GM18520 (cell line): ENCODE results near the gene ICAM1.
"Not testable (repeated sequence)": the region's sequence is repeated elsewhere in the genome, so short reads cannot be mapped to it uniquely, and the experiment has no call there.

Source experiments
- ATAC-seq: cut with Tn5 transposase; IDR thresholded peaks from one replicate; pipeline ENCODE4 v1.9.1; 2021; ENCODE audit not compliant: unreplicated experiment

Gene ICAM1, protein sequence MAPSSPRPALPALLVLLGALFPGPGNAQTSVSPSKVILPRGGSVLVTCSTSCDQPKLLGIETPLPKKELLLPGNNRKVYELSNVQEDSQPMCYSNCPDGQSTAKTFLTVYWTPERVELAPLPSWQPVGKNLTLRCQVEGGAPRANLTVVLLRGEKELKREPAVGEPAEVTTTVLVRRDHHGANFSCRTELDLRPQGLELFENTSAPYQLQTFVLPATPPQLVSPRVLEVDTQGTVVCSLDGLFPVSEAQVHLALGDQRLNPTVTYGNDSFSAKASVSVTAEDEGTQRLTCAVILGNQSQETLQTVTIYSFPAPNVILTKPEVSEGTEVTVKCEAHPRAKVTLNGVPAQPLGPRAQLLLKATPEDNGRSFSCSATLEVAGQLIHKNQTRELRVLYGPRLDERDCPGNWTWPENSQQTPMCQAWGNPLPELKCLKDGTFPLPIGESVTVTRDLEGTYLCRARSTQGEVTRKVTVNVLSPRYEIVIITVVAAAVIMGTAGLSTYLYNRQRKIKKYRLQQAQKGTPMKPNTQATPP

DNA sequence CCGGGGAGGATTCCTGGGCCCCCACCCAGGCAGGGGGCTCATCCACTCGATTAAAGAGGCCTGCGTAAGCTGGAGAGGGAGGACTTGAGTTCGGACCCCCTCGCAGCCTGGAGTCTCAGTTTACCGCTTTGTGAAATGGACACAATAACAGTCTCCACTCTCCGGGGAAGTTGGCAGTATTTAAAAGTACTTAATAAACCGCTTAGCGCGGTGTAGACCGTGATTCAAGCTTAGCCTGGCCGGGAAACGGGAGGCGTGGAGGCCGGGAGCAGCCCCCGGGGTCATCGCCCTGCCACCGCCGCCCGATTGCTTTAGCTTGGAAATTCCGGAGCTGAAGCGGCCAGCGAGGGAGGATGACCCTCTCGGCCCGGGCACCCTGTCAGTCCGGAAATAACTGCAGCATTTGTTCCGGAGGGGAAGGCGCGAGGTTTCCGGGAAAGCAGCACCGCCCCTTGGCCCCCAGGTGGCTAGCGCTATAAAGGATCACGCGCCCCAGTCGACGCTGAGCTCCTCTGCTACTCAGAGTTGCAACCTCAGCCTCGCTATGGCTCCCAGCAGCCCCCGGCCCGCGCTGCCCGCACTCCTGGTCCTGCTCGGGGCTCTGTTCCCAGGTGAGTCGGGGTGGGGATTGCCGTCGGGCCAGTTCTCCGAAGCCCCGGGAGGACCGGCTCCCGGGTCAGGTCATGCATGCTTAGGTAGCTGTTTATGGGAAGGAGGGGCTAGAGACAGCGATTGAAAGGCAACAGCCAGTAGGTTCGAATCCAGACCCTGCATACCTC is at the start of gene ICAM1:
Gene ICAM1 (plus strand): TSS at position 505 of the 779 bp plus-strand sequence. CDS start 40 bp downstream, at position 545.
- ATAC-seq, result peak; percentile 35

DNA sequence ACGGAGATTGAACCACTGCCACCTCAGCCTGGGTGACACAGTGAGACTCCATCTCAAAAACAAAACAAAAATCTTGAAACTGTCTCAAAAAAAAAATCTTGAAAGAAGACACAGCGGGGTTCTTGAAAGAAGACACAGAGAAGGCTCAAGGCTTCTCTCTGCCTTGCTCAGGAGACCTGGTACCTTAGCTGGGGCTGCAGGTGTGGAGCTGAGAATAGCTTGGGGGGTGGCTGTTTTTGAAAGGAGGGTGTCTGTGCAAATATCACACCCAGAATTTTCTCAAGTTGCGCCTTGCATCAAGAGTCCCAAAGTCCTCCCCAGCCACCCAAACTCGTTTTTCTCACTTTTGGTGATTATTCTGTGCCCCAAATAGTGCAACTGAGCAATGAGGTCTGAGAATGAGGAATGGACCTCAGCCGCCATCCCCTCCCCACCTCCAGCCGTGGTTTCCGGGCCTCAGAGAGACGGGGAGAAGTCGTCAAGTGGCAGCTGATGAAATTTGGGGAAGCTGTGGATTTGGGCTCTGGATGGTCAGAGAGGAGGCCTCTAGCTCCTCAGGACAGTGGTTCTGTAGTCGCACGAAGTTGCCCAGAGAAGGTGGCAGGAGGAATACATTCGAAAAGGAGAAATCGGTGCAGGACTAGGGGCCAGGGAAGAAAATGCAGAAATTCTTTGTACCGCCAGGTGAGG is 48.6 kb upstream of the ICAM1 start:
- no peak for ATAC-seq

DNA sequence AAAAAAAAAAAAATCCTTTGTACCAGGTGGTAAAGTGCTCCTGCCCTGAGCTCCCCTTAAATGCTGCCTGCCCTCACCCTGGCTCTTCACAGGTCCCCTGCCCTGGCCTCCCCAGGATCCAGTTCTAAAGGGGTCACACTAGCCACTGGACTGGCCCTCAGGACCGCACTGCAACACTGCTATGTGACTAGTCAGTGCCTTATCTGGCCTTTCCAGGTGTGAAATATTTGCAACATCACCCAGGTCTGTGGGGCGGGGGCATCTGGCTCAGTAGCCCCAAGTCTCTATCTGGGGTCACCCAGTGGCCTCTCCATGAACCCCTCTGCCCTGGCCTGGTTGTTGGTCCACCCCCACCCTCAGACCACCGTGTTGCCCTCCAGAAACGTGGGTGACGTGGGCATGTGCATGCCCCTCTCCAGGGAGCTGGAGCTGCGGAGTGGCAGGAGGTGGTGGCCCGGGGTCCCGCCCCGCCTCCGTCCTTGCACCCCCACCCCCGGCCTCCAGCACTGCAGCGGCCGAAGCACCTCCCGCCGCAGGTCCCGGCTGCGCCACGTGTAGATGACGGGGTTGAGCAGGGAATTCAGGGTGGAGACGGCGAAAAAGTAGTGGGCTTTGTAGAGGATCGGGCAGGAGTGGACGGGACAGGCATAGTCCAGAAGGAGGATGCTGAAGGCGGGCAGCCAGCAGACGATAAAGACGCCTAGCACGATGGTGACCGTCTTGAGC is 47.3 kb upstream of the ICAM1 start:
- no peak for ATAC-seq

DNA sequence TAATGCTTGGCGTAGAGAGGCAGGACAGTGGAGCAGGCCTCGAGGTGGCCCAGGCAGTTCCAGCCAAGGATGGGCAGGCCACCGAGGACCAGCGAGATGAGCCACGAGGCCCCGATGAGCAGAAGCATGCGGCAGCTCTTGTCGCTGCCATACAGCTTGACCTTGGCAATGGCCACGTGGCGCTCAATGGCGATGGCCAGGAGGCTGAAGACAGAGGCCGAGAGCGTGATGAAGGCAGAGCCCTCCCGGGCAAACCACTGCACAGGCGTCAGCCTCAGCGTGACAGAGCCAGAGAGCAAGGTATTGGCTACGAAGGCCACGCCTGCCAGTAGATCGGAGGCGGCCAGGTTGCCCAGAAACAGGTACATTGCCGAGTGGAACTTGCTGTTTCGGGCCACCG is 46.6 kb upstream of the ICAM1 start:
- no peak for ATAC-seq

DNA sequence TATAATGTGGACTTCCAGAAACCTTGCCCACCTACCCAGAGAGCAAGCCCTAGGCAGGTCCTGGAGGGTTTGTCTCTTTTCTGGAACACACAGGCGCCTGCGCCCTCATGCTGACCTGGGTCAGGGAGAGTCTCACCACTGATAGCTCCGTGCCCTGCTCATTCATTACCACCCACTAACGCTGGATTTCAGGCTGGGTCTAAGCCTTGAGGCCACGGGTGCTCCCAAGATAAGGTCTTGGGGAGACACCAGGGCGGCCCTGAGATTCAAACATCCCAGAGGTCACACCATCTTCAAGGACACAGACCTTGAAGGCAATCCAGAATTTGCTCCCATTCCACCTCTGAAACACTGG is 44.9 kb upstream of the ICAM1 start:
- ATAC-seq, result no peak

DNA sequence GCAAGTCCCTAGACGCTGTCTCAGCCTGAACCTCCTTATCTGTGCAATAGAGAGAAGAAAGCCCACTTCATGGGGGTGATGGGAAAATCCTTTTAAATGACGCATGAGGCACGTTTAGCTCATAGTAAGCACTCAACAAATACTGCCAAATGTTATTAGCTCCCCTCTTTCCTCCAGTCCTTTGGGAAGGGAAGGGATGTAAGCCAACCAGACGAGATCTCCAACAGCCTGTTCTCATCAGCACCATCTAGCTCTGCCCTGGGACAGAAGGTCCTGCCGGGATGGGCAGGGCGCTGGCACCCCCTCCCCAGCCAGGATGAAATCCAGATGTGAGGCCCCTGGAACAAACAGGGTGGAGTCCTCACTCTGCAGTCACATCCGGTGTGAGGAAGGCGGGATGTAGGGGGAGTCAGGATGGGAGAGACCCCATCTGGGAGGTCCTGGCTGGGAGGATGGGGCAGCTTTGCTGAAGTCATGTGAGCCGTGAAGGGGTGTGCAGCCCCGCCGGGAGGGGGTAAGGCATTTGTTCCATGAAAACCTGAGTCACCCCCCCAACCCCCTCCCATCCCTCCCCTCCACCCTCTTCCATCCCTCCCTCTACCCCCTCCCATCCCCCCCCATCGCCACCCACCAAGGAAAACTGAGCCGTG is 44.4 kb upstream of the ICAM1 start:
- ATAC-seq, result no peak

DNA sequence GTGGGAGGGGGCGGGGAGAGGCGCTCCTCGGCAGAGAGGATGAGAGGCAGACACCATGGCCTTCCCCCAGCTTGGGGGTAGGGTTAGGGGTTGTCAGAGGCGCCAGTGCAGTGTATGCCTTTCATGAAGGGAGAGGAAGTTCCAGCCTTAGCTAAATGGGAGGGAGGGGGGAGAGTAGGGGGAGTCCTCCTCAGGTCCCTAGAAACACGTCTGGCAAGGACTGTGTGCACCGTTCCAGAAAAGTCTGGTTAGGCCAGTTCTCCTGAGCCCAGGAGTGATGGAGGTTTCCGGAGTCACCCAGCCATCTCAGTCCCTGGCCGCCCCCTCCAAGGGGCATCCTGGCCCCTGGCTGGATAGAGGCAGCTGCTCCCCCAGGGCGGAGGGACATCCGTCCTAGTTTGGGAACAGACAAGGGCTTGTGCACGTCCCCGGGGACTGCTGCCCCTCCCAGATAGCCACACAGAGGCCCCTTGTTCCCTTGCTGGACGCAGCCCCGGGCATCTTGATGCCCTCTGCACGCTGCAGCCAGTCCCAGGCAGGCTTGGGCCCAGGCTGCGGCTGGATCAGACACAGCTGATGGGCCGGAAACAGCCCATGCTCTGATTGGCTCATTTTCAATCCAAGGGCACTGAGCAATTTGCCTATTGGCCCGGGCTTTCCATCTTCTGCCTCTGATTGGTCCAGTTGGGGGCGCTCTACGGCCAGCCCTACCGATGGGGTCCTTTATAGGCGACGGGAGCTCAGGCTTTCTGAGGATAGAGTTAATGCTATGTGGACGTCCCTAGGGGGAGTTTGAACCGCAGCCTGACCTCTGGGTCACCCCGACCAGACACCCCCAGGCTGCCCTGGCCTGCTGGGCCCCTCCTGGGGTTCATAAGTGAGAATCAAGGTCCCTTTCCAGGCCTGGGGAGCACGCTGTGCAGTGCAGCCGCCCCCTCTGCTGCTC is 43.6 kb upstream of the ICAM1 start:
- ATAC-seq, result no peak

DNA sequence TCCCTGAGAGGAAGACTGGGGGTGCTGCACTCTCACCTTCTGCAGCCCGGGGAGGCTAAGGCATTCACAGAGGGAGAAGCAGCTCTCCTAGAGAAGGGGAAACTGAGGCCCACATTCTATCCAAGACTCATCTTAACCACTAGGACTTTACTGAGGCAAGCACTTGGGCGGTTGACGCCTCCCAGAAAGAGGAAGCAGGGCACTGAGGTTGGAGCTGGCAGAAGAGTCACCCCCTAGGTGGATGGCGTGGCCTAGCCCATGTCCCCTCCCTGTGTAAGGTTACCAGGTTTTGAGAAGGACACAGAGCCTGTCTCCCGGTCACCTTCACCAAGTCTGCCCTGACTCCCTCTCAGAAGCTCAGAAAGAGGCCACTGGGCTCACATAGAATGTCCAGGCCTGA is 42.5 kb upstream of the ICAM1 start:
- ATAC-seq, result no peak

DNA sequence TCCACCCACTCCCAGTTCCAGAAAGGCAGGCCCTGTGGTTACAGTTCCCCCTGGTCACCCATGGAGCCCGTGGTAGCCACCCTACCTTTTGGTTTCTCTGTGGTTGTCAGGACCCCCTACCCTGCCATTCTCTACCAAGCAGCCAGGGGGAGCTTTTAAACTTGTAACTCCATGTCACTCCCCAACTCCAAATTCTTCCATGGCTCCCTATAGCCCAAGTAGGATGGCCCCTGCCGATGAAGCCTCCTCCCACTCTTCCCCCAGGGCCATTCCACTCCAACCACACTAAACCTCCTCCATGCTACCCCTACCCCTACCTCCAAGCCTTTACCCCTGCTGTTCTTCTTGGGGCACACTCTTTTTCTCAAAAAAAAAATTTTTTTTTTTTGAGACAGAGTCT is 42.0 kb upstream of the ICAM1 start:
- no peak for ATAC-seq

DNA sequence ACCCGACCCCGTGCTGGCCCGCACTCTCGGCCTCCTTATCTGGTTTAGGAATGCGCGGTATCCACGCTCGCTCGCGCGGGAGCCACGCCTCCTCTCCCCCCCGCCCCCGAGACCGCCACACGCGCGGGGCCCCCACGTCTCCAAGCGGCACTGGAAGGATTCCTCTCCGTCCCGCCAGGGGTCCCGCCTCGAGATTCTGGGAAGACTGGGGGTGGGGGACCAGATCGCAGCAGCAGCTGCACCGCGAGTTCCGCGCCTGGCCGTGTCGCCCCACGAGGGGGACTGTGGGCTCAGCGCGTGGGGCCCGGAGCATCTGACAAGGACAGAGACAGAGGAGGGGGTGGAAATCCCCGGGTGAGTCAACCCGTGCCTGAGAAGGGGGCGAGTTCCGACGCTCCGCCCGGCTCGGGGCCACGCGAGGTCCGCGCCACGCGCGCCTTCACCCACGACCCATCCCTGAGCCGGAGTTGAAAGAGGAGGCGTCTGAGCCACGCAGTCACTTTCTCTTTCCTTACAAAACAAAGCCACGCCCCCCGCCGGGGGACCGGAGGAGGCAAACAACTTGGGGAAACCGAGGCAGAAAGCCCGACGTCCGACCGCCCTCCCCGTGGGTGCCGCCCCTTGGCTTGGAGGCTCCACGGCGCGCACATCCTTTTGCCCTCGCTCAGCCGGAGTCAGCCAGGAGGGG is 40.6 kb upstream of the ICAM1 start:
- no peak for ATAC-seq

DNA sequence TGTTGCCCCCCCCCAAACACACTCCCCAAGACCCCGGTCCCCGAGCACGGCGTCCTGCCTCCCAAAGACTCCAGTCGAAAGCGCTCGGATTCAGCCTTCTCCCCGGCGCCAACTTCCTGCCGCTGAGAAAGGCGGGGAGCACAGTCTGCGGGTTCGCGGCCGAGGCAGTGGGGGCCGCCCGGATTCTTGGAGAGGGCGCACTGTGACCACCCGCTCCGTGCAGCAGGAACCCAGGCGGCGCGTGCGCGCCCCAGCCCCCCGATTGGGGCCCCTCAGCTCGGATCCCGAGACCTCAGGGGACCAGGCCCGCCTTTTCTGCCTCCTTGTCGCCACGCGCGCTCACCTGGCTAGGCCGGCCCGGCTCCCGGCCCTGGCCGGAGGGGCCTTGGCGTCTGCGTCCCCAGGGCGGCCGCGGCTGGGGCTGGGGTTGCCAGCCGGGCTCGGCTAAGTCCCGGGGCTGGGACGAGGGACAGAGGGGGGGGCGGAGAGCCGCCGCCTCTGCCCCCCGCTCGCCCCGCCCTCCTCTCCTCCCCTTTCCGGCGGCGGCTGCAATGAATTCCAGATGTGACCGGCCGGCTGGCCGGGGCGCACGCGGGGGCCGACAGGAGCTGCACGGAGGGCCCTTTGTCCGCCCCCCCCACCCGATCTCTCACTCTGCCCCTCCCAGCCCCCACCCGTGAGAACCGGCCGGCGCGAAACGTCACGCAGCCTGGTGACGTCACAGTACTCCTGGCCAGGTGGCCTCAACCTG is 39.9 kb upstream of the ICAM1 start, which contains the start of gene S1PR2:
Gene S1PR2 (minus strand): TSS at position 471 of the 751 bp plus-strand sequence. CDS start 6,426 bp downstream, outside the sequence.
- ATAC-seq, result peak; percentile 21

DNA sequence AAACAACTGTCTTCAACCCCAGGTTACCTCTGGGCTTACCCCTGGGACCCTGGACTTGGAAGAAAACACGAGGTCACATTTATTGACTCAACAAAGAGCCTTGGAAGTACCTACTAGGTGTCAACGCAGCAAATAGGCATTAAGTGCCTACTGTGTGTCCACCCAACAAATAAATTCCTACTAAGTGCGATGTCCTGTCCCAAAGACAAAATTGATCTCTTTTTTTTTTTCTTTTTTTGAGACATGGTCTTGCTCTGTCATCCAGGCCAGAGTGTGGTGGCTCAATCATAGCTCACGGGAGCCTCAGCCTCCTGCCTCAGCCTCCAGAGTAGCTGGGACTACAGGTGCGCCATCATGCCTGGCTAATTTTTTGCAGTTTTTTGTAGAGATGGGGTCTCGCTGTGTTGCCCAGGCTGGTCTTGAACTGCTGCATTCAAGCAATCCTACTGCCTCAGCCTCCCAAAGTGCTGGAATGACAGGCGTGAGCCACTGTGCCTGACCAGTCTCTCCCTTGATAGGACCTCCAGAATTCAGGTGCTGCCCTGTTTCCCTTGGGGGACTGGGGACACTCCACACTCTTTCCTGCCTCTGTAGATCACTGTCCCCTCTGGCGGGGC is 39.2 kb upstream of the ICAM1 start:
- ATAC-seq, result no peak

DNA sequence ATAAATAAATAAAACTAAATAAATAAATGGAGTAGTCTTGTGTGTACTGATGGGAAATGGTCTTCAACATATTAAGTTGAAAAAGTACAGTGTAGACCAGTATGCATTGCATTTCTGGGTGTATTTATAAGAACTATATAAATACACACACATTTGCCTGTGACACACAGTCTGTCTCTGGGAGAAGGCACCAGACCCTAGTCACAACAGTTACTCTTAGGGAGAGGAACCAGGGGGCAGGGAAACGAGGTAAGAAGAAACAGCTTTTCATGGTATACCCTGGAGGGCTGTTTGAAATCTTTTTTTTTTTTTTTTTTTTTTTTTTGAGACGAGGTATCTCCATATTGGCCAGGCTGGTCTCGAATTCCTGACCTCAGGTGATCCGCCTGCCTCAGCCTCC is 37.0 kb upstream of the ICAM1 start:
- no peak for ATAC-seq

DNA sequence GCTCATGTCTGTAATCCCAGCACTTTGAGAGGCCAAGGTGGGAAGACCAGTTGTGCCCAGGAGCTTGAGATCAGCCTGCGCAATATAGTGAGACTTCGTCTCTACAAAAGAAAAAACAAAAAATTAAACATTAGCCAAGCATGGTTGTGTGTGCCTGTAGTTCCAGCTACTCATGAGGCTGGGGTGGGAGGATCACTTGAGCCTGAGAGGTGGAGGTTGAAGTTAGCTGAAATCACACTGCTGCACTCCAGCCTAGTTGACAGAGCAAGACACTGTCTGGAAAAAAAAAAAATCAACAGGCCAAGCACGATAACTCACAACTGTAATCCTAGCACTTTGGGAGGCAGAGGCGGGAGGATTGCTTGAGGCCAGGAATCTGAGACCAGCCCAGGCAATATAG is 35.9 kb upstream of the ICAM1 start:
- no peak for ATAC-seq

DNA sequence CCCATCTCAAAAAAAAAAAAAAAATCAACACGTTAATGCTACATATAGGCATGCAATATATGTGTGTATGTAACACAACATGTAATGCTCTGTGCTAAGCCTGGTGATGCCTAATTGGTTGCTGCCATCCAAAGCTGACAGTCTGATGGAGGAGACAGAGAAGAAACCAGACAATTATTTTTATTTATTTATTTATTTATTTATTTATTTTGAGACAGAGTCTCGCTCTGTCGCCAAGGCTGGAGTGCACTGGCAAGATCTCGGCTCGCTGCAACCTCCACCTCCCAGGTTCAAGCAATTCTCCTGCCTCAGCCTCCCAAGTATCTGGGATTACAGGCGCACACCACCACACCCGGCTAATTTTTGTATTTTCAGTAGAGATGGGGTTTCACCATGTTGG is 35.5 kb upstream of the ICAM1 start:
- not testable (repeated sequence) for ATAC-seq

DNA sequence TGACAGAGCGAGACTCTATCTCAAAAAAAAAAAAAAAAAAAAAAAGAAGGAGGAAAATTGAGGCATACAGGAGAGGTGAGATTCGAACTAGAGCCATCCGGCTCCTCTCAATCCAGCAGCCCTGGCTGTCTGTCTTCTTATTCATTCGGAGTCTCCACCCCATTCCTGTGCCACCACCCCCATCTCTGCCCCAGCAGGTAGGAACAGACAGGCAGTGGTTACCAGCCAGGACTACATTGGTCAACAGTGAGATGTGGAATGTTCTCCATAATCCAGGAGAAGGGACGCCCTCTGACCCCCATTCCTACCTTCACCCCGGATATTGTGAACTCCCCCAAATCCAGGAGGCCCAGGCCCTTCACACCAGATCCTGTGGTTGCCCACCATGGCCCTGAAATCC is 33.2 kb upstream of the ICAM1 start:
- ATAC-seq, result no peak

DNA sequence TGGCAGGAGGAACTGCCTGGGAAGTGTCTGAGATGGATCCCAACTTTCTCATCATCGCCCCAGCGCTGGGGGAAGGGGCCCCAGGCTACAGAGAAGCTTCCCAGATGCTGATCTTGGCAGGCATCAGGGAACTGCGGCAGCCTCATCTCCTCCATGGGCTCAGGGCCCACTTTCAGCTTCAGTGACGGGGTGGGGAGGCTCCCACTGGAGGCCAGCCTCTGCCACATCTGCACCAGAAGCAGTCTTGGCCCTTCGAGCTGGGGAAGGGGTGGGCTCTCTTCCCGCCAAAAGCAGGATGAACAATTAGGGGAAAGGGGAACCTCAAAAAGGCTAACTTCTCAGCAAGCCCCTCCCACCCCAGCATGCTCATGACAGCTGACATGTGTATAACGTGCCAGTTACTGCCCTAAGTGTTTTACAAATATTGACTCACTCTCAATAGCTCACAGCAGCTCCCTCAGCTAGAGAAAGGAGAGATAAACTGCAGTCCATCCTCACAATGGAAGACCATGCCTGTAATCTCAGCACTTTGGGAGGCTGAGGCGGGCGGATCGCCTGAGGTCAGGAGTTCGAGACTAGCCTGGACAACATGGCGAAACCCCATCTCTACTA is 32.6 kb upstream of the ICAM1 start:
- no peak for ATAC-seq
